Measurements from ENCODE around the gene FAM170B. TPM values are rescaled to one million over a fixed set of nuclear protein-coding genes. Genes with fewer than 3 reads are reported as not detected.

Gene FAM170B
- total and polyA plus RNA-seq, 2 of the 4 experiments (the other 2 are of a cell fraction): not detected

GRCh38 chr10:49108656-49109055 is 25.2 kb downstream of the FAM170B start (continued):
- TF ChIP-seq CTCF (conservative IDR thresholded peaks at IDR 0.05; ENCODE audit: low read depth, low read length) (no peak), CEBPB (IDR thresholded peaks at IDR 0.05; ENCODE audit: low read depth, low read length) (no peak), CHD1 (IDR thresholded peaks at IDR 0.05; ENCODE audit: low read depth, low read length) (no peak)

DNA sequence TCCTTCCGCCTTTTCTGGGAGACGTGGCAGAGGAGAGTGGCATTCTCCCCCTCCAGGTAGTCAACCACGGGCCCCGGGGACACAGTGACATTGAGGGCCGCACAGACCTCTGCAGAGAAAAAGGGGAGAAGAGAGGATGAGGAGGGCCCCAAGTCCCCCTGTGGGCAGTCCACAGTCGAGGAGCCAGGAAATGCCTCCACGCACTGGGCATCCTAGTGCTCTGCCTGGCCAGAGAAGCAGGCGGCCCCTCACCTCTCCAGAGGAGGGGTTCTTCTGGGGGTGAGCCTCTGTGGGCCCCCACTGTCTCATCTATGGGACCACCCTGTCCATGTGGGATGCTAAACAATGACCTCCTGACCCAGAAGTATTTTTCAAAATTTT is 25.9 kb downstream of the FAM170B start:
- H3K9ac ChIP-seq (ENCODE audit: low read depth, low read length): no peak overlapping the region
- peaks cover 6% of the 10 kb centered on the region for H3K9me1 ChIP-seq (ENCODE audit: insufficient read depth, low read length)
- H2AK9ac ChIP-seq (replicated peaks; ENCODE audit: low read depth, low read length, poor library complexity): no peak overlapping the region
- BruUV-seq (replicated peaks): no TSS peak
- no peak overlapping the region for H2BK5ac ChIP-seq (ENCODE audit: low read depth, low read length, poor library complexity, severe bottlenecking)
- H4K8ac ChIP-seq (ENCODE audit: low read depth in 2 of 2, low read length in 2 of 2): no peak overlapping the region
- no peak overlapping the region for H3K4me2 ChIP-seq (ENCODE audit: low read depth, low read length)
- H2BK20ac ChIP-seq (ENCODE audit: low read depth, low read length): no peak overlapping the region
- no peaks in the 10 kb centered on the region for H3K9me3 ChIP-seq (ENCODE audit: control insufficient read depth, insufficient read depth, low read length)
- H4K91ac ChIP-seq (ENCODE audit: insufficient read depth, low read depth, low read length): no peak overlapping the region
- dilution Hi-C loops (cut with HindIII; ENCODE audit: low sequenced_read_pairs, unreplicated experiment) (no loop called here), intact Hi-C loops (cut with micrococcal nuclease) (no loop called here), in situ Hi-C loops (cut with MboI; ENCODE audit: low sequenced_read_pairs) (no loop called here)
- no peak overlapping the region for H3K14ac ChIP-seq (replicated peaks; ENCODE audit: low read depth, low read length)
- H3K27me3 ChIP-seq (ENCODE audit: control insufficient read depth, insufficient read depth, low read length): no peaks in the 10 kb centered on the region
- peaks cover 0 to 43% of the 10 kb centered on the region in 2 experiments; a peak in 3 of 4 replicates for H3K79me1 ChIP-seq (ENCODE audit: low read depth in 1 of 2, low read length in 2 of 2)
- ChIA-PET CTCF (no interaction called here), POLR2A (ENCODE audit: unreplicated experiment) (no interaction called here)
- H2AK5ac ChIP-seq (ENCODE audit: low read depth, low read length): no peak overlapping the region
- H3K56ac ChIP-seq (ENCODE audit: extremely low read depth, insufficient read depth, low read length): no peak overlapping the region
- no peak overlapping the region for H2BK120ac ChIP-seq (ENCODE audit: low read depth, low read length)
- ATAC-seq (ENCODE audit: low read depth): no peak
- H4K20me1 ChIP-seq (ENCODE audit: insufficient read depth, low read length): peaks cover 11% of the 10 kb centered on the region
- peaks cover 16% of the 10 kb centered on the region; the same call in 1 of the 2 replicates for H3K4me1 ChIP-seq (ENCODE audit: control insufficient read depth, insufficient read depth, low read length)
- peaks cover 13% of the 10 kb centered on the region; the same call in 1 of the 2 replicates for H3K36me3 ChIP-seq (ENCODE audit: control insufficient read depth, insufficient read depth, low read length)
- H3K23ac ChIP-seq (ENCODE audit: low read depth, low read length): no peak overlapping the region
- TF ChIP-seq NFE2L2 (IDR thresholded peaks at IDR 0.05; ENCODE audit: low read depth, low read length) (no peak), CTCF (conservative IDR thresholded peaks at IDR 0.05; ENCODE audit: low read depth, low read length) (no peak), POLR2A (IDR thresholded peaks at IDR 0.05; ENCODE audit: low read depth, low read length) (no peak), USF2 (IDR thresholded peaks at IDR 0.05; ENCODE audit: low read depth, low read length) (no peak), CEBPB (IDR thresholded peaks at IDR 0.05; ENCODE audit: low read depth, low read length) (no peak), MAFK (IDR thresholded peaks at IDR 0.05; ENCODE audit: low read depth, low read length) (no peak), RCOR1 (IDR thresholded peaks at IDR 0.05; ENCODE audit: insufficient replicate concordance, low read length) (no peak)
- H3K18ac ChIP-seq (ENCODE audit: low read depth, low read length): no peak overlapping the region
- H3K27ac ChIP-seq (ENCODE audit: insufficient read depth, low read length): no peak overlapping the region
- H3K4ac ChIP-seq (ENCODE audit: low read depth, low read length): no peak overlapping the region
- no peak overlapping the region for H2BK15ac ChIP-seq (ENCODE audit: low read depth, low read length)
- no peak for DNase-seq
- no peak overlapping the region for H2AFZ ChIP-seq (replicated peaks; ENCODE audit: low read length, poor library complexity)
- no peak overlapping the region for H4K5ac ChIP-seq (ENCODE audit: low read depth, low read length)
- no peak overlapping the region for H3K4me3 ChIP-seq (ENCODE audit: insufficient read depth, low read depth, low read length)
- no CpG with 5 or more reads among the region's 8 CpGs for WGBS, 2 experiments (ENCODE audit: extremely low coverage in 2 of 2, insufficient read length in 1 of 2)

Measured in IMR-90 (cell line).